ENCODE results near the gene EGFLAM. TPM values are rescaled to one million over a fixed set of nuclear protein-coding genes. Genes with fewer than 3 reads are reported as not detected.

The EGFLAM gene
- total RNA-seq, 1 donor from 2014 or later, result 13.2 TPM

- Mint-ChIP-seq H3K27me3 (ENCODE audit: unreplicated experiment) (peaks cover 2% of the 10 kb centered on the region), H3K9me3 (ENCODE audit: unreplicated experiment) (no peaks in the 10 kb centered on the region), H3K4me3 (ENCODE audit: unreplicated experiment) (no peak overlapping the region), H3K4me1 (ENCODE audit: low read depth, unreplicated experiment) (peaks cover 2% of the 10 kb centered on the region), H3K36me3 (ENCODE audit: unreplicated experiment) (no peaks in the 10 kb centered on the region), H3K27ac (ENCODE audit: unreplicated experiment) (no peak overlapping the region)
- DNase-seq, result no peak
- TF ChIP-seq CTCF (IDR thresholded peaks at IDR 0.05; ENCODE audit: partially characterized antibody, unreplicated experiment), result no peak
Measured at GRCh38 chr5:38371596-38371995, 113.2 kb downstream of the EGFLAM start.

GRCh38 chr5:38373743-38374142 lies 115.4 kb downstream of the EGFLAM start:
- Mint-ChIP-seq H3K27me3 (ENCODE audit: unreplicated experiment) (peaks cover 5% of the 10 kb centered on the region), H3K36me3 (ENCODE audit: unreplicated experiment) (no peaks in the 10 kb centered on the region), H3K4me1 (ENCODE audit: low read depth, unreplicated experiment) (peaks cover 8% of the 10 kb centered on the region), H3K4me3 (ENCODE audit: unreplicated experiment) (no peak overlapping the region), H3K27ac (ENCODE audit: unreplicated experiment) (no peak overlapping the region), H3K9me3 (ENCODE audit: unreplicated experiment) (no peaks in the 10 kb centered on the region)
- no peak for TF ChIP-seq CTCF (IDR thresholded peaks at IDR 0.05; ENCODE audit: partially characterized antibody, unreplicated experiment)
- DNase-seq, result no peak

- no peaks in the 10 kb centered on the region for H3K9me3 Mint-ChIP-seq (ENCODE audit: unreplicated experiment)
- no peak for TF ChIP-seq CTCF (IDR thresholded peaks at IDR 0.05; ENCODE audit: partially characterized antibody, unreplicated experiment)
- no peak overlapping the region for H3K27ac Mint-ChIP-seq (ENCODE audit: unreplicated experiment)
- peaks cover 5% of the 10 kb centered on the region for H3K27me3 Mint-ChIP-seq (ENCODE audit: unreplicated experiment)
- DNase-seq, result no peak
- peaks cover 17% of the 10 kb centered on the region for H3K4me1 Mint-ChIP-seq (ENCODE audit: low read depth, unreplicated experiment)
- no peaks in the 10 kb centered on the region for H3K36me3 Mint-ChIP-seq (ENCODE audit: unreplicated experiment)
- H3K4me3 Mint-ChIP-seq (ENCODE audit: unreplicated experiment), result no peak overlapping the region
Measured at GRCh38 chr5:38375423-38375822, 117.1 kb downstream of the EGFLAM start.

DNA sequence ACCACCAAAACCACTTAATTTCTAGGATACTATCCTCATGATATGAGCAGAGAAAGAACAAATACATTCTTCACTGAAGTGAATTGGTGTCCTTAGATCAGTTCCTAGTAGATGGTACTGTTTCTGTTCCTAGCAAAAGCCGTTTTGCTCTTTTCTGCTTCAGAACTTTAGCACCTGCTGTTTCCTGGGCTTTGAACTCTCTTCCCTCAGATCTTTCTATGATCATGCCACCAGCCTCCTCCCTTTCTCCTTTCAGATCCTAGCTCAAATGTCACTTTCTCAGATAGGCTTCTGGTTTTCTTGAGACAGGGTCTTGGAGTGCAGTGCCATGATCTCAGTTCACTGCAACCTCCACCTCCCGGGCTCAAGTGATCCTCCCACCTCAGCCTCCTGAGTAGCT lies 118.0 kb downstream of the EGFLAM start:
- Mint-ChIP-seq H3K4me1 (ENCODE audit: low read depth, unreplicated experiment) (peaks cover 22% of the 10 kb centered on the region), H3K4me3 (ENCODE audit: unreplicated experiment) (no peak overlapping the region), H3K27me3 (ENCODE audit: unreplicated experiment) (peaks cover 7% of the 10 kb centered on the region), H3K27ac (ENCODE audit: unreplicated experiment) (no peak overlapping the region), H3K9me3 (ENCODE audit: unreplicated experiment) (no peaks in the 10 kb centered on the region), H3K36me3 (ENCODE audit: unreplicated experiment) (no peaks in the 10 kb centered on the region)
- no peak for TF ChIP-seq CTCF (IDR thresholded peaks at IDR 0.05; ENCODE audit: partially characterized antibody, unreplicated experiment)
- no peak for DNase-seq

- no peak for DNase-seq
- H3K27me3 Mint-ChIP-seq (ENCODE audit: unreplicated experiment), result peaks cover 7% of the 10 kb centered on the region
- H3K27ac Mint-ChIP-seq (ENCODE audit: unreplicated experiment), result no peak overlapping the region
- H3K9me3 Mint-ChIP-seq (ENCODE audit: unreplicated experiment), result no peaks in the 10 kb centered on the region
- no peak for TF ChIP-seq CTCF (IDR thresholded peaks at IDR 0.05; ENCODE audit: partially characterized antibody, unreplicated experiment)
- no peak overlapping the region for H3K4me3 Mint-ChIP-seq (ENCODE audit: unreplicated experiment)
- peaks cover 24% of the 10 kb centered on the region for H3K4me1 Mint-ChIP-seq (ENCODE audit: low read depth, unreplicated experiment)
- H3K36me3 Mint-ChIP-seq (ENCODE audit: unreplicated experiment), result no peaks in the 10 kb centered on the region
Measured at GRCh38 chr5:38378579-38378978, 120.2 kb downstream of the EGFLAM start.
